HCT116 (cell line): ENCODE measurements around the gene HIVEP1. TPM values are rescaled to one million over a fixed set of nuclear protein-coding genes. Genes with fewer than 3 reads are reported as not detected.

Experiments used
- ATAC-seq: fragments of 200-7000 bp; cut with Tn5 transposase; 2 replicates; pipeline ENCODE4 v1.9.1; 2020; ENCODE audit warnings: mild to moderate bottlenecking, moderate library complexity
- BruUV-seq: library from RNA; stranded (reverse); fragments of 400-500 nt; replicated peaks from 2 replicates; lab custom pipeline; 2021; lab: Mats Ljungman, UMichigan
- CTCF ChIA-PET: fragments of 300-600 bp; sonication (Branson Sonifier 250); formaldehyde crosslinking; loops from one replicate; lab custom pipeline; 2021; ENCODE audit warnings: antibody characterized with exemption; lab: Charles Lee
- POLR2A ChIA-PET: fragments of 300-600, 350-600 bp; sonication (Branson Sonifier 250); formaldehyde crosslinking; loops from one replicate; lab custom pipeline; 2021; ENCODE audit warnings: antibody characterized with exemption; lab: Charles Lee
- RAD21 ChIA-PET, 2 experiments: fragments of 300-600 bp; sonication (Branson Sonifier 250); formaldehyde crosslinking; loops; one replicate each; lab custom pipeline; 2023; ENCODE audit warnings: low total read pairs in 2 of 2; ENCODE audit not compliant: uncharacterized antibody in 2 of 2, unreplicated experiment in 2 of 2, low non-redundant PET in 1 of 2; lab: Charles Lee
- DNase-seq: peaks from one replicate; pipeline ENCODE4 v3.0.0-alpha.2; 2010; ENCODE audit warnings: low read depth, low spot score
- H2AFZ ChIP-seq: fragments of 200-600 bp; shearing (Covaris generic), sonication (generic); 2 replicates; pipeline ENCODE4 v1.6.1; 2017; ENCODE audit warnings: low read depth, mixed run types, mixed read lengths, antibody characterized with exemption, low read length; ENCODE audit not compliant: poor library complexity, severe bottlenecking
- H3K27ac ChIP-seq: 2 replicates; pipeline ENCODE4 v1.5.1; 2012; ENCODE audit warnings: low read depth, low read length
- H3K27me3 ChIP-seq: fragments of 200-600 bp; sonication (generic); 2 replicates; pipeline ENCODE4 v1.6.1; 2016; ENCODE audit warnings: mixed run types, low read length, mixed read lengths; ENCODE audit not compliant: insufficient read depth
- H3K36me3 ChIP-seq, 2 experiments: fragments of 200-500 bp in 1 of 2; fragments of 200-600 bp in 1 of 2; sonication (Bioruptor generic) in 1 of 2; sonication (generic) in 1 of 2; 2 replicates each; pipeline versions ENCODE4 v1.5.1 to v1.6.1; 2014 to 2016; ENCODE audit warnings: low read length in 2 of 2, inconsistent platforms in 1 of 2, mixed read lengths in 1 of 2, mixed run types in 1 of 2; ENCODE audit not compliant: insufficient read depth in 2 of 2, control insufficient read depth in 1 of 2
- H3K4me1 ChIP-seq, 2 experiments: fragments of 200-600 bp in 1 of 2; sonication (generic) in 1 of 2; 2 replicates each; pipeline versions ENCODE4 v1.5.1 to v1.6.1; 2012 to 2017; ENCODE audit warnings: low read length in 2 of 2, inconsistent platforms in 1 of 2, mild to moderate bottlenecking in 1 of 2, mixed read lengths in 1 of 2, mixed run types in 1 of 2, moderate library complexity in 1 of 2; ENCODE audit not compliant: insufficient read depth in 2 of 2, control insufficient read depth in 1 of 2
- H3K4me2 ChIP-seq: fragments of 200-600 bp; sonication (generic); 2 replicates; pipeline ENCODE4 v1.6.1; 2017; ENCODE audit warnings: mixed run types, low read length, mixed read lengths
- H3K4me3 ChIP-seq, 2 experiments: fragments of 200-600 bp in 1 of 2; sonication (generic) in 1 of 2; replicated peaks in 1 of 2; 2 replicates each; pipeline ENCODE4 v1.5.1; 2011 to 2016; ENCODE audit warnings: low read length in 2 of 2, control low read depth in 1 of 2, low read depth in 1 of 2, mild to moderate bottlenecking in 1 of 2, mixed read lengths in 1 of 2, mixed run types in 1 of 2
- H3K79me2 ChIP-seq: fragments of 200-600 bp; sonication (generic); 2 replicates; pipeline ENCODE4 v1.6.1; 2017; ENCODE audit warnings: mild to moderate bottlenecking, mixed run types, low read length, moderate library complexity, mixed read lengths; ENCODE audit not compliant: insufficient read depth
- H3K9ac ChIP-seq: fragments of 200-600 bp; sonication (generic); 2 replicates; pipeline ENCODE4 v1.6.1; 2016; ENCODE audit warnings: low read length, mixed read lengths
- H3K9me2 ChIP-seq: fragments of 200-600 bp; sonication (generic), shearing (Covaris generic); 2 replicates; pipeline ENCODE4 v1.6.1; 2017; ENCODE audit warnings: mixed run types, mild to moderate bottlenecking, moderate library complexity; ENCODE audit not compliant: insufficient read depth
- H3K9me3 ChIP-seq, 2 experiments: fragments of 200-500 bp in 1 of 2; fragments of 200-600 bp in 1 of 2; sonication (Bioruptor generic) in 1 of 2; sonication (generic) in 1 of 2; 2 replicates each; pipeline ENCODE4 v1.6.1; 2014 to 2017; ENCODE audit warnings: low read length in 2 of 2, mixed read lengths in 2 of 2, inconsistent platforms in 1 of 2, low read depth in 1 of 2, mild to moderate bottlenecking in 1 of 2, mixed run types in 1 of 2, moderate library complexity in 1 of 2; ENCODE audit not compliant: control insufficient read depth in 1 of 2, insufficient read depth in 1 of 2
- H4K20me1 ChIP-seq: fragments of 200-600 bp; sonication (generic), shearing (Covaris generic); 2 replicates; pipeline ENCODE4 v1.6.1; 2017; ENCODE audit warnings: mixed run types, mild to moderate bottlenecking, moderate library complexity; ENCODE audit not compliant: insufficient read depth
- CBX3 ChIP-seq: IDR thresholded peaks from 2 replicates; pipeline ENCODE4 v1.6.1; 2012; ENCODE audit warnings: low read depth
- CEBPB ChIP-seq: IDR thresholded peaks from 2 replicates; pipeline ENCODE4 v1.6.1; 2012; ENCODE audit warnings: low read depth
- EGR1 ChIP-seq: IDR thresholded peaks from 2 replicates; pipeline ENCODE4 v1.6.1; 2012; ENCODE audit warnings: low read depth
- ELF1 ChIP-seq: IDR thresholded peaks from 2 replicates; pipeline ENCODE4 v1.6.1; 2012; ENCODE audit warnings: low read depth, borderline replicate concordance
- EZH2 ChIP-seq: fragments of 200-600 bp; sonication (generic); IDR thresholded peaks from 2 replicates; pipeline ENCODE4 v1.6.1; 2017; ENCODE audit warnings: antibody characterized with exemption, mixed run types
- FOSL1 ChIP-seq: IDR thresholded peaks from 2 replicates; pipeline ENCODE4 v1.6.1; 2012; ENCODE audit warnings: low read depth
- JUND ChIP-seq: IDR thresholded peaks from 2 replicates; pipeline ENCODE4 v1.6.1; 2012
- POLR2A ChIP-seq: IDR thresholded peaks from 2 replicates; pipeline ENCODE4 v1.7.0; 2011; ENCODE audit warnings: borderline replicate concordance; ENCODE audit not compliant: insufficient read depth, insufficient read length; ENCODE audit errors: extremely low read depth
- POLR2AphosphoS5 ChIP-seq: IDR thresholded peaks from 2 replicates; pipeline ENCODE4 v1.6.1; 2011; ENCODE audit warnings: mild to moderate bottlenecking, low read depth, low read length, moderate library complexity
- RAD21 ChIP-seq: IDR thresholded peaks from 2 replicates; pipeline ENCODE4 v1.6.1; 2012; ENCODE audit warnings: low read depth, mild to moderate bottlenecking
- REST ChIP-seq: IDR thresholded peaks from 2 replicates; pipeline ENCODE4 v1.6.1; 2012; ENCODE audit warnings: low read depth
- SIN3A ChIP-seq: IDR thresholded peaks from 2 replicates; pipeline ENCODE4 v1.6.1; 2012; ENCODE audit warnings: low read depth
- SP1 ChIP-seq: IDR thresholded peaks from 2 replicates; pipeline ENCODE4 v1.6.1; 2012; ENCODE audit warnings: low read depth
- YY1 ChIP-seq: IDR thresholded peaks from 2 replicates; pipeline ENCODE4 v1.6.1; 2011; ENCODE audit warnings: low read length, low read depth, moderate library complexity, mild to moderate bottlenecking; ENCODE audit not compliant: insufficient replicate concordance; ENCODE audit errors: extremely low read depth
- ZNF274 ChIP-seq: fragments of 200-500 bp; sonication (Bioruptor generic); IDR thresholded peaks from 2 replicates; pipeline ENCODE4 v1.6.1; 2014; ENCODE audit warnings: mild to moderate bottlenecking, low read depth, low read length, inconsistent platforms
- intact Hi-C: fragments of 100-400 bp; cut with micrococcal nuclease; formaldehyde crosslinking; loops from 2 replicates; pipeline ENCODE4 v1.10.0; 2022
- total RNA-seq: library from RNA; stranded (reverse); gene quantifications from one replicate; pipeline ENCODE4 v1.2.1, GENCODE V29; 2021; ENCODE audit not compliant: unreplicated experiment
- TF ChIP-seq, protein P1 (sequence below): IDR thresholded peaks from 2 replicates; pipeline ENCODE4 v1.6.1; 2011; ENCODE audit warnings: mild to moderate bottlenecking, low read length, moderate library complexity; ENCODE audit not compliant: insufficient replicate concordance; ENCODE audit errors: extremely low read depth
- TF ChIP-seq, protein P2 (sequence below): IDR thresholded peaks from 2 replicates; pipeline ENCODE4 v1.6.1; 2012

HIVEP1 gene
- total RNA-seq, 1 experiment from 2014 or later = 11.2 TPM

GRCh38 chr6:12017263-12017662 is 5.2 kb downstream of the HIVEP1 start:
- RAD21 ChIA-PET = no interaction called here
- Histone ChIP-seq H3K4me2 (no peak overlapping the region), H2AFZ (no peak overlapping the region), H3K9ac (no peak overlapping the region), H3K27ac (no peak overlapping the region), H3K4me1 (peaks cover 11 to 14% of the 10 kb centered on the region in 2 experiments), H3K9me3 (no peaks in the 10 kb centered on the region), H3K9me2 (no peaks in the 10 kb centered on the region), H3K36me3 (peaks cover 0 to 7% of the 10 kb centered on the region in 2 experiments; a peak in 1 of 4 replicates), H3K4me3 (no peak overlapping the region), H4K20me1 (no peaks in the 10 kb centered on the region), H3K27me3 (no peaks in the 10 kb centered on the region), H3K79me2 (no peaks in the 10 kb centered on the region; the same call in 1 of the 2 replicates)
- no peak for DNase-seq
- TF ChIP-seq REST (no peak), CBX3 (no peak), YY1 (no peak), RAD21 (no peak), POLR2A (no peak), ELF1 (no peak), CEBPB (no peak), ZNF274 (no peak), EZH2 (no peak), SIN3A (no peak), SP1 (no peak), JUND (no peak), POLR2AphosphoS5 (no peak), FOSL1 (no peak), EGR1 (no peak)
- TF ChIP-seq, protein P1, sequence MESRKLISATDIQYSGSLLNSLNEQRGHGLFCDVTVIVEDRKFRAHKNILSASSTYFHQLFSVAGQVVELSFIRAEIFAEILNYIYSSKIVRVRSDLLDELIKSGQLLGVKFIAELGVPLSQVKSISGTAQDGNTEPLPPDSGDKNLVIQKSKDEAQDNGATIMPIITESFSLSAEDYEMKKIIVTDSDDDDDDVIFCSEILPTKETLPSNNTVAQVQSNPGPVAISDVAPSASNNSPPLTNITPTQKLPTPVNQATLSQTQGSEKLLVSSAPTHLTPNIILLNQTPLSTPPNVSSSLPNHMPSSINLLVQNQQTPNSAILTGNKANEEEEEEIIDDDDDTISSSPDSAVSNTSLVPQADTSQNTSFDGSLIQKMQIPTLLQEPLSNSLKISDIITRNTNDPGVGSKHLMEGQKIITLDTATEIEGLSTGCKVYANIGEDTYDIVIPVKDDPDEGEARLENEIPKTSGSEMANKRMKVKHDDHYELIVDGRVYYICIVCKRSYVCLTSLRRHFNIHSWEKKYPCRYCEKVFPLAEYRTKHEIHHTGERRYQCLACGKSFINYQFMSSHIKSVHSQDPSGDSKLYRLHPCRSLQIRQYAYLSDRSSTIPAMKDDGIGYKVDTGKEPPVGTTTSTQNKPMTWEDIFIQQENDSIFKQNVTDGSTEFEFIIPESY = no peak
- TF ChIP-seq, protein P2, sequence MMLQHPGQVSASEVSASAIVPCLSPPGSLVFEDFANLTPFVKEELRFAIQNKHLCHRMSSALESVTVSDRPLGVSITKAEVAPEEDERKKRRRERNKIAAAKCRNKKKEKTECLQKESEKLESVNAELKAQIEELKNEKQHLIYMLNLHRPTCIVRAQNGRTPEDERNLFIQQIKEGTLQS = no peak
- CTCF ChIA-PET = no interaction called here
- intact Hi-C loops = loop anchor here (10.0 kb wide), 1 partner anchor 218 kb away; no protein-coding TSS in a partner anchor
- BruUV-seq = no TSS peak
- no peak for ATAC-seq
- POLR2A ChIA-PET = no interaction called here
